GM12874 (cell line): ENCODE data around the gene NUDT14.

Experiments used
- CTCF ChIP-seq: IDR thresholded peaks from 2 replicates; pipeline ENCODE4 v1.5.1; 2011; ENCODE audit warnings: low read depth, mild to moderate bottlenecking, control low read depth, low read length, moderate library complexity; ENCODE audit not compliant: insufficient read depth

Gene NUDT14

GRCh38 chr14:105195522-105196264, 14.6 kb upstream of the NUDT14 start:
- TF ChIP-seq CTCF, result no peak

- TF ChIP-seq CTCF, result no peak
Observed at GRCh38 chr14:105195051-105195450, 13.9 kb upstream of the NUDT14 start.

GRCh38 chr14:105193916-105194782, 13.0 kb upstream of the NUDT14 start:
- no peak for TF ChIP-seq CTCF

GRCh38 chr14:105192866-105193731, 12.0 kb upstream of the NUDT14 start:
- TF ChIP-seq CTCF, result no peak

GRCh38 chr14:105187935-105188524, 6.9 kb upstream of the NUDT14 start:
- TF ChIP-seq CTCF, result 0 out of 2 replicates have a peak, but pooled peaks have one; percentile 6

GRCh38 chr14:105187116-105187515, 6.0 kb upstream of the NUDT14 start:
- TF ChIP-seq CTCF, result no peak

GRCh38 chr14:105185973-105186372, 4.9 kb upstream of the NUDT14 start:
- no peak for TF ChIP-seq CTCF
